Liver (tissue), 3 donors: ENCODE data around the gene PDLIM7.

Experiments
- ATF3 ChIP-seq: IDR thresholded peaks from 2 replicates; pipeline ENCODE4 v1.6.1; 2016; ENCODE audit warnings: antibody characterized with exemption
- CTCF ChIP-seq: fragments of 150-350 bp; IDR thresholded peaks from 2 replicates; pipeline ENCODE4 v1.5.1; 2017; ENCODE audit warnings: improper control_type of control experiment, low read depth, low read length; ENCODE audit not compliant: missing input control
- MAX ChIP-seq: IDR thresholded peaks from 2 replicates; pipeline ENCODE4 v1.6.1; 2016; ENCODE audit warnings: antibody characterized with exemption
- NR2F2 ChIP-seq: IDR thresholded peaks from 2 replicates; pipeline ENCODE4 v1.6.1; 2016; ENCODE audit warnings: antibody characterized with exemption
- REST ChIP-seq: IDR thresholded peaks from 2 replicates; pipeline ENCODE4 v1.6.1; 2016; ENCODE audit warnings: antibody characterized with exemption, mild to moderate bottlenecking
- SP1 ChIP-seq: IDR thresholded peaks from 2 replicates; pipeline ENCODE4 v1.6.1; 2018; ENCODE audit warnings: antibody characterized with exemption, mild to moderate bottlenecking
- YY1 ChIP-seq: IDR thresholded peaks from 2 replicates; pipeline ENCODE4 v1.6.1; 2016; ENCODE audit warnings: antibody characterized with exemption, mild to moderate bottlenecking
- donor health status: healthy.
- donor health status: healthy.

GRCh38 chr5:177468685-177469628 lies 28.4 kb downstream of the PDLIM7 start:
- TF ChIP-seq CTCF (no peak), NR2F2 (no peak), ATF3 (no peak), MAX (no peak), YY1 (no peak), REST (no peak), SP1 (no peak)
